Endothelial cell of umbilical vein (primary cell): ENCODE measurements around the gene TMEM191C.

Experiments used
- EZH2 ChIP-seq: IDR thresholded peaks from 2 replicates; pipeline ENCODE4 v1.6.1; 2012; ENCODE audit warnings: borderline replicate concordance, low read depth, mild to moderate bottlenecking, moderate library complexity, low read length, inconsistent platforms; ENCODE audit not compliant: severe bottlenecking
- MYC ChIP-seq: IDR thresholded peaks from one replicate; pipeline ENCODE4 v1.6.1; 2011; ENCODE audit warnings: mild to moderate bottlenecking, low read depth, low read length
- POLR2A ChIP-seq: IDR thresholded peaks from 2 replicates; pipeline ENCODE4 v1.6.1; 2012; ENCODE audit warnings: low read depth, mild to moderate bottlenecking, control low read depth, low read length
- POLR2AphosphoS5 ChIP-seq: IDR thresholded peaks from 2 replicates; pipeline ENCODE4 v1.6.1; 2012; ENCODE audit warnings: low read depth, mild to moderate bottlenecking, control low read depth, low read length, moderate library complexity; ENCODE audit not compliant: insufficient read depth
- TF ChIP-seq, protein P1 (sequence below), 2 donors: IDR thresholded peaks; 1 replicate in 1 of 2; 2 replicates in 1 of 2; pipeline ENCODE4 v1.5.1; 2011; ENCODE audit warnings: low read length in 2 of 2, mild to moderate bottlenecking in 2 of 2, moderate library complexity in 2 of 2, control low read depth in 1 of 2, inconsistent platforms in 1 of 2, low read depth in 1 of 2; ENCODE audit not compliant: insufficient read depth in 1 of 2; ENCODE audit errors: extremely low read depth in 1 of 2
- TF ChIP-seq, protein P2 (sequence below): IDR thresholded peaks from 2 replicates; pipeline ENCODE4 v1.6.1; 2011; ENCODE audit not compliant: insufficient read depth, insufficient read length

DNA sequence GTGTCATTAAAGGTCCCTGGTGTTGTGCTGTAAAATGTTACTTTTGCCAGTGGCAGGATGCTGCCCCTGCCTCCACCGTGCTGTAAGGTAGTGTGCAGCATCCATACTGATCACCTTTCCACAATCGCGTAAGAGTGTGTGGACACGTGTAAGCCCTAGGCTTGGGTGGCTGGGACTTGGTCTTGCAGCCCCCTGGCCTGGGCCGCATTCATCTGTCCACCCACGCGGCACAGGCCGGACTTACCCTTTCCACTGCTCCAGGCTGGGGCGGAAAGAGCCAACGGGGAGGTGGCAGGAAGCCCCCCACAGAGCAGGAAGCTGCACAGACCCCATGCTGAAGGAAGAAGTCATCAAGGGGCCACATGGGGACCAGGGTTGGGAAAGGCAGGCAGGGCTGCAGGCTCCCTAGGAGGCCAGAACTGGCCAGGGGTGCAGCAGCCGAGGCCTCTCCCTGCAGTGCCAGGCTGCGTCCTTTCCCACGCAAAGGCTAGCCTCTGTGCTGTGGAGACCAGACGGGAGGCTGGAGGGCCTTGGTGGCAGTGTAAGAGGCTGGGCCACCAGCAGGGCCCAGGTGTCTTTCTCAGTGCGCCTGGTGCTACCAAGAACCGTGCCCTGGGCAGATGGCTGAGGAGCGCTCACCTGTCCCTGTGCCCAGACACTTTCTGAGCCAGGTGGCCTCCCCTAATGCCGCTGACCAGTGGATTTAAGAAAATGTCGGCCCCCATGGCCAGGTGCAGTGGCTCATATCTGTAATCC, 11.7 kb upstream of the TMEM191C start:
- TF ChIP-seq, protein P1, sequence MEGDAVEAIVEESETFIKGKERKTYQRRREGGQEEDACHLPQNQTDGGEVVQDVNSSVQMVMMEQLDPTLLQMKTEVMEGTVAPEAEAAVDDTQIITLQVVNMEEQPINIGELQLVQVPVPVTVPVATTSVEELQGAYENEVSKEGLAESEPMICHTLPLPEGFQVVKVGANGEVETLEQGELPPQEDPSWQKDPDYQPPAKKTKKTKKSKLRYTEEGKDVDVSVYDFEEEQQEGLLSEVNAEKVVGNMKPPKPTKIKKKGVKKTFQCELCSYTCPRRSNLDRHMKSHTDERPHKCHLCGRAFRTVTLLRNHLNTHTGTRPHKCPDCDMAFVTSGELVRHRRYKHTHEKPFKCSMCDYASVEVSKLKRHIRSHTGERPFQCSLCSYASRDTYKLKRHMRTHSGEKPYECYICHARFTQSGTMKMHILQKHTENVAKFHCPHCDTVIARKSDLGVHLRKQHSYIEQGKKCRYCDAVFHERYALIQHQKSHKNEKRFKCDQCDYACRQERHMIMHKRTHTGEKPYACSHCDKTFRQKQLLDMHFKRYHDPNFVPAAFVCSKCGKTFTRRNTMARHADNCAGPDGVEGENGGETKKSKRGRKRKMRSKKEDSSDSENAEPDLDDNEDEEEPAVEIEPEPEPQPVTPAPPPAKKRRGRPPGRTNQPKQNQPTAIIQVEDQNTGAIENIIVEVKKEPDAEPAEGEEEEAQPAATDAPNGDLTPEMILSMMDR (IDR thresholded peaks at IDR 0.05; ENCODE audit: extremely low read depth in 1 of 2, insufficient read depth in 1 of 2, low read depth in 1 of 2, low read length in 2 of 2): no peak
- TF ChIP-seq POLR2A (no peak), EZH2 (no peak), MYC (no peak), POLR2AphosphoS5 (no peak)
- TF ChIP-seq, protein P2, sequence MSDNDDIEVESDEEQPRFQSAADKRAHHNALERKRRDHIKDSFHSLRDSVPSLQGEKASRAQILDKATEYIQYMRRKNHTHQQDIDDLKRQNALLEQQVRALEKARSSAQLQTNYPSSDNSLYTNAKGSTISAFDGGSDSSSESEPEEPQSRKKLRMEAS: no peak
